ENCODE data around the gene PHLDB3. TPM values are rescaled to one million over a fixed set of nuclear protein-coding genes. Genes with fewer than 3 reads are reported as not detected.

PHLDB3 gene
- total RNA-seq, 1 experiment from 2014 or later: 5.6 TPM

GRCh38 chr19:43507880-43508279, 3.3 kb upstream of the PHLDB3 start:
- no peak overlapping the region for H3K4me3 ChIP-seq (ENCODE audit: low read length)
- no peaks in the 10 kb centered on the region for H3K36me3 ChIP-seq (ENCODE audit: insufficient read depth, low read length)
- H3K9me3 ChIP-seq (ENCODE audit: low read length): no peaks in the 10 kb centered on the region
- no peak overlapping the region for H3K9ac ChIP-seq (ENCODE audit: low read length)
- H3K27me3 ChIP-seq (ENCODE audit: low read length): no peaks in the 10 kb centered on the region
- H3K9me2 ChIP-seq (replicated peaks; ENCODE audit: insufficient read depth, low read length): no peaks in the 10 kb centered on the region
- H4K20me1 ChIP-seq (ENCODE audit: insufficient read depth, low read depth, low read length): no peaks in the 10 kb centered on the region
- H2AFZ ChIP-seq (ENCODE audit: low read length): no peak overlapping the region
- DNase-seq: no peak
- H3K4me2 ChIP-seq (ENCODE audit: low read depth, low read length, poor library complexity, severe bottlenecking): no peak overlapping the region
- H3K79me2 ChIP-seq (ENCODE audit: low read length): no peaks in the 10 kb centered on the region
- peaks cover 16% of the 10 kb centered on the region for H3K4me1 ChIP-seq (ENCODE audit: low read length)
- no peak overlapping the region for H3K27ac ChIP-seq (ENCODE audit: low read length)

- no peak overlapping the region for H3K27ac ChIP-seq (ENCODE audit: low read length)
- H3K4me1 ChIP-seq (ENCODE audit: low read length): peaks cover 16% of the 10 kb centered on the region
- H3K9ac ChIP-seq (ENCODE audit: low read length): no peak overlapping the region
- no peaks in the 10 kb centered on the region for H3K9me2 ChIP-seq (replicated peaks; ENCODE audit: insufficient read depth, low read length)
- H3K79me2 ChIP-seq (ENCODE audit: low read length): no peaks in the 10 kb centered on the region
- no peak overlapping the region for H3K4me3 ChIP-seq (ENCODE audit: low read length)
- H3K9me3 ChIP-seq (ENCODE audit: low read length): no peaks in the 10 kb centered on the region
- H3K27me3 ChIP-seq (ENCODE audit: low read length): no peaks in the 10 kb centered on the region
- DNase-seq: no peak
- no peak overlapping the region for H2AFZ ChIP-seq (ENCODE audit: low read length)
- H3K4me2 ChIP-seq (ENCODE audit: low read depth, low read length, poor library complexity, severe bottlenecking): no peak overlapping the region
- no peaks in the 10 kb centered on the region for H4K20me1 ChIP-seq (ENCODE audit: insufficient read depth, low read depth, low read length)
- H3K36me3 ChIP-seq (ENCODE audit: insufficient read depth, low read length): no peaks in the 10 kb centered on the region
Measured at GRCh38 chr19:43506629-43507028, 2.1 kb upstream of the PHLDB3 start.

- Histone ChIP-seq H3K4me2 (ENCODE audit: low read depth, low read length, poor library complexity, severe bottlenecking) (no peak overlapping the region), H3K9ac (ENCODE audit: low read length) (no peak overlapping the region), H3K27ac (ENCODE audit: low read length) (no peak overlapping the region), H3K36me3 (ENCODE audit: insufficient read depth, low read length) (no peaks in the 10 kb centered on the region), H3K27me3 (ENCODE audit: low read length) (no peaks in the 10 kb centered on the region), H3K9me3 (ENCODE audit: low read length) (no peaks in the 10 kb centered on the region), H3K79me2 (ENCODE audit: low read length) (no peaks in the 10 kb centered on the region), H3K4me1 (ENCODE audit: low read length) (peaks cover 16% of the 10 kb centered on the region), H3K4me3 (ENCODE audit: low read length) (no peak overlapping the region), H4K20me1 (ENCODE audit: insufficient read depth, low read depth, low read length) (no peaks in the 10 kb centered on the region), H2AFZ (ENCODE audit: low read length) (no peak overlapping the region), H3K9me2 (replicated peaks; ENCODE audit: insufficient read depth, low read length) (no peaks in the 10 kb centered on the region)
- no peak for DNase-seq
Measured at GRCh38 chr19:43505941-43506340, 1.4 kb upstream of the PHLDB3 start.

DNA sequence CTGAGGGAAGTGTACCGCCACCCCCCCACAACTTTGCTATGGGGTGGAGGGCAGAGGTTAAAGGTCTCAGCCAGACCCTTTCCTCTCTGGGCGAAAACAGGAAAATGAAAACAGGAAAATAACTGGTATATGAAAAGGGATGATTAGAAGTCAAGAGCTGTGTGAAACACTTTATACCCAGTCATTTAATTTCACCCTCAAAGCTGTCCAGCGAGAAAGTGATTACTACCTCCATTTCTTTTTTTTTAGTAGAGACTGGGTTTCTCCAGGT, 575 bp upstream of the PHLDB3 start:
- no peaks in the 10 kb centered on the region for H4K20me1 ChIP-seq (ENCODE audit: insufficient read depth, low read depth, low read length)
- H2AFZ ChIP-seq (ENCODE audit: low read length): no peak overlapping the region
- peaks cover 16% of the 10 kb centered on the region for H3K4me1 ChIP-seq (ENCODE audit: low read length)
- H3K27ac ChIP-seq (ENCODE audit: low read length): no peak overlapping the region
- peak overlapping the region; percentile 67; the same call in 1 of the 2 replicates for H3K4me3 ChIP-seq (ENCODE audit: low read length)
- H3K9me3 ChIP-seq (ENCODE audit: low read length): no peaks in the 10 kb centered on the region
- no peaks in the 10 kb centered on the region for H3K27me3 ChIP-seq (ENCODE audit: low read length)
- H3K9ac ChIP-seq (ENCODE audit: low read length): peak overlapping the region; percentile 64
- H3K36me3 ChIP-seq (ENCODE audit: insufficient read depth, low read length): no peaks in the 10 kb centered on the region
- H3K79me2 ChIP-seq (ENCODE audit: low read length): no peaks in the 10 kb centered on the region
- no peaks in the 10 kb centered on the region for H3K9me2 ChIP-seq (replicated peaks; ENCODE audit: insufficient read depth, low read length)
- peak overlapping the region; percentile 89 for H3K4me2 ChIP-seq (ENCODE audit: low read depth, low read length, poor library complexity, severe bottlenecking)
- DNase-seq: no peak

- Histone ChIP-seq H3K36me3 (ENCODE audit: insufficient read depth, low read length) (no peaks in the 10 kb centered on the region), H3K9me3 (ENCODE audit: low read length) (no peaks in the 10 kb centered on the region), H3K4me2 (ENCODE audit: low read depth, low read length, poor library complexity, severe bottlenecking) (peak overlapping the region; percentile 89), H3K79me2 (ENCODE audit: low read length) (no peaks in the 10 kb centered on the region), H3K27me3 (ENCODE audit: low read length) (no peaks in the 10 kb centered on the region), H3K9me2 (replicated peaks; ENCODE audit: insufficient read depth, low read length) (no peaks in the 10 kb centered on the region), H3K4me3 (ENCODE audit: low read length) (peak overlapping the region; percentile 67), H4K20me1 (ENCODE audit: insufficient read depth, low read depth, low read length) (no peaks in the 10 kb centered on the region), H3K9ac (ENCODE audit: low read length) (peak overlapping the region; percentile 64), H3K4me1 (ENCODE audit: low read length) (peaks cover 16% of the 10 kb centered on the region), H2AFZ (ENCODE audit: low read length) (peak overlapping the region; percentile 89), H3K27ac (ENCODE audit: low read length) (no peak overlapping the region)
- DNase-seq: peak; percentile 95
Measured at GRCh38 chr19:43503501-43504425, 783 bp downstream of the PHLDB3 start.

DNA sequence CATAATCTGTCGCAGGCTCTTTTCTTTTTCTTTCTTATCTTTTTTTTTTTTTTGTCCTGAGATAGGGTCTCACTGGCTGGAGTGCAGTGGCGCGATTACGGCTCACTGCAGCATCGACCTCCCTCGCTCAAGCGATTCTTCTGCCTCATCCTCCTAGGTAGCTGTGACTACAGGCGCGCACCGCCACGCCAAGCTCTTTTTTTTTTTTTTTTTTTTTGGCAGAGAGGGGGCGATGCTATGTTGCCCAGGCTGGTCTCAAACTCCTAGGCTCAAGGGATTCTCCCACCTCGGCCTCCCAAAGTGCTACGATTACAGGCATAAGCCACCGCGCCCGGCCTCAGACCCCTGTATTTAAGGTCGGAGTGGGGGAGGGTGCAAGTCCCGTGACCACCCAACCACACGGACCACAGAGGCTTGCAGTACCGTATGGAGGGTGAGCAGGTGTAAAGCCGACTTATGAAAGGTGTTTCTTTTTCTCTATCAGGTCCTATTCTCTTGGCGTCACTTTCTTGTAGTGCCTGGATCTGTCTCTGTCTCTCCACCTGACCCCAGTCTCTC, 2.0 kb downstream of the PHLDB3 start:
- Histone ChIP-seq H3K9me2 (replicated peaks; ENCODE audit: insufficient read depth, low read length) (no peaks in the 10 kb centered on the region), H3K9me3 (ENCODE audit: low read length) (no peaks in the 10 kb centered on the region), H3K9ac (ENCODE audit: low read length) (no peak overlapping the region), H3K27ac (ENCODE audit: low read length) (no peak overlapping the region), H3K4me2 (ENCODE audit: low read depth, low read length, poor library complexity, severe bottlenecking) (no peak overlapping the region), H3K79me2 (ENCODE audit: low read length) (no peaks in the 10 kb centered on the region), H2AFZ (ENCODE audit: low read length) (no peak overlapping the region), H3K4me1 (ENCODE audit: low read length) (peaks cover 16% of the 10 kb centered on the region), H3K36me3 (ENCODE audit: insufficient read depth, low read length) (no peaks in the 10 kb centered on the region), H4K20me1 (ENCODE audit: insufficient read depth, low read depth, low read length) (no peaks in the 10 kb centered on the region), H3K27me3 (ENCODE audit: low read length) (no peaks in the 10 kb centered on the region), H3K4me3 (ENCODE audit: low read length) (no peak overlapping the region)
- DNase-seq: no peak

- Histone ChIP-seq H3K9ac (ENCODE audit: low read length) (no peak overlapping the region), H3K9me3 (ENCODE audit: low read length) (no peaks in the 10 kb centered on the region), H3K4me1 (ENCODE audit: low read length) (peaks cover 16% of the 10 kb centered on the region), H3K79me2 (ENCODE audit: low read length) (no peaks in the 10 kb centered on the region), H2AFZ (ENCODE audit: low read length) (no peak overlapping the region), H4K20me1 (ENCODE audit: insufficient read depth, low read depth, low read length) (no peaks in the 10 kb centered on the region), H3K4me3 (ENCODE audit: low read length) (no peak overlapping the region), H3K9me2 (replicated peaks; ENCODE audit: insufficient read depth, low read length) (no peaks in the 10 kb centered on the region), H3K27ac (ENCODE audit: low read length) (no peak overlapping the region), H3K4me2 (ENCODE audit: low read depth, low read length, poor library complexity, severe bottlenecking) (no peak overlapping the region), H3K27me3 (ENCODE audit: low read length) (no peaks in the 10 kb centered on the region), H3K36me3 (ENCODE audit: insufficient read depth, low read length) (no peaks in the 10 kb centered on the region)
- DNase-seq: no peak
Measured at GRCh38 chr19:43501661-43502418, 2.7 kb downstream of the PHLDB3 start.

DNA sequence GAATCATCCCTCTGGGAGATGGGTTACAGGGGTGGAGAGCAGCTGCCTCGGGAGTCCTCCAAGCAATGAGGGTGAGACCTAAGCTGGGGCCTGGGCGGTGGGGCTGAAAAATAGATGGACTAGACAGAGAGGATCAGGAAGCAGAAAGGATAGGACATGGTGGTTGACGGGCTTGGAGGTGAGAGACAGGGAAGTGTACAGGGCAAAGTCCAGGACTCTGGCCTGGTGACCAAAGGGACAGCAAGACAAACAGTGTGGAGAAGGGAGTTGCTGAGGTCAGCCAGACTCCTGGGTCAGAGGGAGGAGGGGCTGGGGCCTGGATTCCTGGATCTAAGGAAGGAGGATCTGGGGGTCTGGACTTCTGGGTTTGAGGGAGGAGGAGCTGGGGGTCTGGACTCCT, 5.5 kb downstream of the PHLDB3 start:
- Histone ChIP-seq H3K9ac (ENCODE audit: low read length) (no peak overlapping the region), H3K27ac (ENCODE audit: low read length) (no peak overlapping the region), H3K9me2 (replicated peaks; ENCODE audit: insufficient read depth, low read length) (no peaks in the 10 kb centered on the region), H3K9me3 (ENCODE audit: low read length) (no peaks in the 10 kb centered on the region), H3K27me3 (ENCODE audit: low read length) (no peaks in the 10 kb centered on the region), H3K4me1 (ENCODE audit: low read length) (peaks cover 6% of the 10 kb centered on the region), H3K4me3 (ENCODE audit: low read length) (no peak overlapping the region), H4K20me1 (ENCODE audit: insufficient read depth, low read depth, low read length) (no peaks in the 10 kb centered on the region), H3K4me2 (ENCODE audit: low read depth, low read length, poor library complexity, severe bottlenecking) (no peak overlapping the region), H3K79me2 (ENCODE audit: low read length) (no peaks in the 10 kb centered on the region), H2AFZ (ENCODE audit: low read length) (no peak overlapping the region), H3K36me3 (ENCODE audit: insufficient read depth, low read length) (no peaks in the 10 kb centered on the region)
- no peak for DNase-seq
